ENCODE measurements around the gene OLFML1.

Gene OLFML1

GRCh38 chr11:7469351-7469865 lies 15.9 kb upstream of the OLFML1 start:
- no peak overlapping the region for H3K4me3 ChIP-seq (ENCODE audit: low read length)
- no peak for DNase-seq (ENCODE audit: low read depth, low spot score)

DNA sequence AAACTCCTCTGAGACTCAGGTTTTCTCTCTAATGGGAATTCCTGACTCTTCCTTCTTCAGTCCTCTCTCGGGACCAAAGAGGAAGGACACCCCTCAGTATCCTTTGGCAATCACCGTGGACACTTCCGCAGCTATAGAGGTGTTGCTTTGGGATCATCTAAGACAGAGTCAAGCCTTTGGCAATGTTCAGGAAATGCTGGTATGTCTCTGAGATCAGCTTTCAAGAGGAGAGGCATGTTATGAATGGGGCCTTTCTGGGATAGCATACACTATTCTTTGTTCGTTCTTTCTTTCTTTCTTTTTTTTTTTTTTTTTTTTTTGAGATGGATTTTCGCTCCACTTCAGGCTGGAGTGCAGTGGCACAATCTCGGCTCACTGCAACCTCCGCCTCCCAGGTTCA lies 14.2 kb upstream of the OLFML1 start:
- DNase-seq (ENCODE audit: low read depth, low spot score): no peak
- no peak overlapping the region for H3K4me3 ChIP-seq (ENCODE audit: low read length)

DNA sequence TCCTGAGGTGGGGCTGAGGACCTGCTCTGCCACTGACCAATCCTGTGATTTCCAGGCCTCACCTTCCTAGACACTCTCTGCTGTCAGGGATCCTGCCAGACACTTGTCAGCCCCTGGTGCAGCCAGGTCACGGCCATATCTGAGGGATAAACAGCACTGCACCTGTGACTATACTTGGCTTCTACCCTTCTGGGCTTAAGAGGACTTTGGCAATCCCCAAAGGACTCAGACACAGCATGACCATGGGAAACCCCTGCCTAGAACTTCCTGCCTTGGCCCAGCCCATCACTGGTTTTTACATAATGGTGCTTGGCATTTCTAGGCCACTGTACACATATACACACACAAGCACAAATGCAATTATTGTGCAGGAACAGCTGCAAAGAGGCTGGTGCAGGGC lies 11.6 kb upstream of the OLFML1 start:
- H3K4me3 ChIP-seq (ENCODE audit: low read length): no peak overlapping the region
- no peak for DNase-seq (ENCODE audit: low read depth, low spot score)

GRCh38 chr11:7480113-7480512 lies 5.2 kb upstream of the OLFML1 start:
- no peak for DNase-seq (ENCODE audit: low read depth, low spot score)
- H3K4me3 ChIP-seq (ENCODE audit: low read length): no peak overlapping the region

DNA sequence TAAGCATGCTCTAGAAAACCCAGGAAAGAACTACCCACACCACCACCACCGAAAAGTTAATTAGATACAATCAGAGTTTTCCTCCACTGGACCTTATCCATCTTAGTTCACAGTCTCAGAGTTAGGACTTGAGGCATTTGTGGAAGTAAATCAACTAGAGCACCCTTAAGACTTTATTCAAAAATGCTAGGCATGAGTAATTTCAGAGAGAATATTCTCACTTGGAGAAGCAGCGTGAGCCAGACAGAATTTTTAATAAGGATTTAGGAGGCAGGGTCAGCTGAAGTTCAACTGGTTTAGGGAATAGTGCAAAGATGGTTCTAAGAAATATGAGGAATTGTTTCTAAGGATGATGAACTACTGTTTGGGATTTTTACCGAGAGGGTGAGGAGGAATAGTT lies 1.2 kb upstream of the OLFML1 start:
- no peak for DNase-seq (ENCODE audit: low read depth, low spot score)
- no peak overlapping the region for H3K4me3 ChIP-seq (ENCODE audit: low read length)

DNA sequence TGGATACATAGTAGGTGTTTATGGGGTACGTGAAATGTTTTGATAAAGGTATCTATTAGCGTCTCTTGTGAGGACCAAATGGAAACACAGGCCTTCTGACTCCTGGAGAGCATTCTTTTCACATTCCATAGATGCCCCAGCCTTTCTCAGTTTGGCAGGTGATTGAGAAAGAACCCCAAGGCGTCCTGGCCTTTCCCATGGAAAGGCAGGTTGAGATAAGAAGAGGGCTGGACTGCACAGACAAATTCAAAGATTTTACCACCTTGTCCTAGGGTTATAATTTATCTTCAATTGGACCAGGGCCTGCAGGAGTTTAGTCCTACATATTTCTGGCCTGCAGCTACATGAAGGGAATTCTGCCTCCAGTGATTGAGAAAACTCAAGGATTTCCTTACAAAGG lies 661 bp upstream of the OLFML1 start:
- no peak overlapping the region for H3K4me3 ChIP-seq (ENCODE audit: low read length)
- no peak for DNase-seq (ENCODE audit: low read depth, low spot score)

DNA sequence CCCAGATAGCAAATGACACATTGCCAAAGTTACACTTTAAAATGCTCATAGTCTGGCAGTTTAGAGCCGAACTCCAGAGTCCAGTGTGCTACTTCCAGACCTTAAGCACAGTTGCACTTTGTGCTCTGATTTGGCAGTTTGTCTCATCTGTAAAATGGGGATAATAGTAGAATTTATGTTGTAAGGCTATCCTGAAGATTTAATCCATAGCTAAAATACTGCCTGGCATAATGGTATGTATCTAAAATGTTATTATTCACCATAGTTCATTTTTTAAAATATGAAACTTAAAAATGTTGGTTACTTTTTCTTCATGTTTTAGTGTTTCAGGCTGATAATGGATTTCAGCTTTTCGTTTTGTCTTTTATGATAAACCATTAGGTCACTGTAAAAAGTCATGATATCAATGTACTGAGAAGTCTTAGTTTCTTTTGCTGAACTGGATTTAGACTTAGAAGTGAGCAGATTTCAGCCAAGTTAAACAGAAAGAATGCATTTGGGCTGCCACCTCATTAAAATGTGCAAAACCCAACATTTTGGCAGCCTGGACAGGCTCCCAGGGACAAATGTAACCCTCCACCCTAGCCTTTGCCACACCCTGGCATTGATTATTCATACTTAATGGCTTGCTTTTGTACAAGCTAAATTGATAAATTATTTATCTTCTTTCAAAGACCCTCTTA lies 933 bp downstream of the OLFML1 start:
- H3K4me3 ChIP-seq (ENCODE audit: low read length): no peak overlapping the region
- DNase-seq (ENCODE audit: low read depth, low spot score): no peak

DNA sequence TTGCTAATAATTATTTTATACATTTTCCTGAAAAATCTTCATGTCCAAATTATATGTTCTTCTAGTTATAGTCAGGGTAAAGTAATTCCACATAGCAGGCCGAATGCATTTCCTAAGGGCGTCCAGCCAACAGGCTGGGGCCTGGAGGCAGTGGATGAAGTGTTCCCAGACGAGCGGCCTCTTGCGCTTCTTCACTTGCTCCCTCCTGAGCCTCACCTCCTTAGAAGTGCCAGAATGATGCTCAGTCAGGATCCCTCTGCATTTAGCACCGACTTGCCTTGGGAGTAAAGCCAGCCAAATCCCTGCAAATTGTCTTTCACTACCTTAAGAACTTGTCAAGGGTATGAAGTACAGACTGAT lies 1.5 kb downstream of the OLFML1 start:
- no peak for DNase-seq (ENCODE audit: low read depth, low spot score)
- H3K4me3 ChIP-seq (ENCODE audit: low read length): no peak overlapping the region

DNA sequence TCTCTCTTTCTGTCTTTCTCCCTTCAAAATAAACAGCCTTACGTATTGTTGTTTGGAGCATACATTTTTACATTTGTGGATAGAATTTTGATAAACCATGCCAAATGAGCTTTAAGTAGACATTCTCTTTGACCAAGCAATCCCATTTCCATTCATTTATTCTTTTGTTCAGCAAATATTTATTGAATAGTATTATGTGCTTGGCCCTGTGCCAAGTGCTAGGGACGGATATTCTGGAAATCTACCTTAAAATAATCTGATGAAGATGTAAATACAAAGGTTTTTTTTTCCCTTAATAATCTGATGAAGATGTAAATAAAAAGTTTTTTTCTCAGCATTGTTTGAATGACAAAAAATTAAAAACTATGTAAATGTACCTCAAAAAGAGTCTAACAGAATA lies 2.1 kb downstream of the OLFML1 start:
- H3K4me3 ChIP-seq (ENCODE audit: low read length): no peak overlapping the region
- no peak for DNase-seq (ENCODE audit: low read depth, low spot score)

DNA sequence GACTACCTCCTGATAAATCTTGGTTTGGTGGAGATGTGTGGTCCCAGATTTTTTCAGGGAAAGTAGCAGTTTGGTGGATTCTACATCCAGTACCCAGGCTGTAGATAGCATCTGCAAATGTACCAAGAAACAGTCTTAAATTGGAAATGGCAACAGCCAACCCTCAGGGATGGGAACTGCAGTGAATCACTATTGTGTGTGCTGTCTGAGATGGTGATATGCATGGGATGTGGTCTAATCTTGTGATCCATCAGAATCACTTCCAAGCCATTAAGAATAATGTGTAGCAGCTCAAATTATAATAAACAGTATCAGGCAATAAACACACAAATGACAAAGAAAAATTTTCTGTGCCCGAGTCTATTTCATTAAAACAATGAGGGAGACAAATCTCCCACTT lies 3.4 kb downstream of the OLFML1 start:
- no peak for DNase-seq (ENCODE audit: low read depth, low spot score)
- no peak overlapping the region for H3K4me3 ChIP-seq (ENCODE audit: low read length)

DNA sequence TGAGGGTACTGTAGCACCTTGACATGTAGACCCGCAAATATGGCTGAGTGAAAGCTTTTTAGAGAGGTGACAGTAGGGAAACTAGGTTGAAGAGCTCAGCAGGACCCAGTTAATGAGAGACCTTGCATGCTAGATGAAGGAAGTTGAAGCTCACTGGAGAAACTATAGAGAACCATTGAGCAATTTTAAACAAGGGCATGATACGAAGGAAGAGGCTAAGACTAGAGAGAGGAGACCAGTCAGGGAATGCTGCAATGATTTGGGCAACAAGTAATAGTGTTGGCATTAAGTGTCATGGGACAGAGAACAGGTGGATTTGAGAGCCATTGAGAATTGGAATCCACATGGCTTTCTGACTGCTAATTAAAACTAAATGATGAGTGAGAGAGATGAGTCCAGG lies 4.1 kb downstream of the OLFML1 start:
- no peak for DNase-seq (ENCODE audit: low read depth, low spot score)

GRCh38 chr11:7490054-7490453 lies 4.7 kb downstream of the OLFML1 start:
- no peak overlapping the region for H3K4me3 ChIP-seq (ENCODE audit: low read length)
- DNase-seq (ENCODE audit: low read depth, low spot score): no peak

More for the DNA sequence above, 4.1 kb downstream of the OLFML1 start:
- H3K4me3 ChIP-seq (ENCODE audit: low read length): no peak overlapping the region

- no peak overlapping the region for H3K4me3 ChIP-seq (ENCODE audit: low read length)
- DNase-seq (ENCODE audit: low read depth, low spot score): no peak
Observed at GRCh38 chr11:7490535-7490934, 5.2 kb downstream of the OLFML1 start.

DNA sequence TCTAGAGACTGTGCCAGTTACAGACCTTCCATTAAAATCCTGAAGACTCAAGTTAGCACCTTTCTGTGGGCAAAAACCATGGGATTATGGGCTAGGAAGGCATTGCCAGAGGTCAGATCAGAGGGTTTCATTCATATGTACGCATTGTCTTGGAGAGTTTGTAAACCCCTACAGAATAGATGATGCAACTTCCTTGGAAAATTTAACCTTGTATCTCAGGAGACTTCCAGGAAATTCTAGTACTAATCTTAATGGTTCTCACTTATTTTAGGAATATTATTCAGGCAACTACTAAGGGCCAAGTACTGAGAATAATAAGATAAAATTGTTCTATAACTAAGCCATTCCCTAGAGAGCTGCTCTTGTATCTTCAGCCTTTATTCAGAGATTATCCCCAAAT lies 6.9 kb downstream of the OLFML1 start:
- DNase-seq (ENCODE audit: low read depth, low spot score): no peak
- H3K4me3 ChIP-seq (ENCODE audit: low read length): no peak overlapping the region

DNA sequence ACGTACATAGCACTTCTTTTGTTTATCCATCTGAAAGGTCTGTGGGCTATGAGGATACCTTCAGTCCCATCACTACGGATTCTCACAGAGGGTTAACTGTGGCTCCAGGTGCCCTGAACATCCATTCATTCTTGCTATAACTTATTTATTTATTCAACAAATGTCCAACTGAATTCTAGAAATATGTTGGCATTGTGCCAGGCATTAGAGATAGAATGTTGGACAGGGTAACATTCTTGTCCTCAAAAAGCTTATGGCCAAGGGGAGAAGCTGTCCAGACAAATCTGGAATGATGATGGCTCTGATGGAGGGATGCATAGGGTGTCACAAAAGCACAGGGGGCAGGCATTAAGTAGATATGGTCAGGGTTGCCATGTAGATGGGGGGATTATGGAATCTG lies 8.4 kb downstream of the OLFML1 start:
- no peak for DNase-seq (ENCODE audit: low read depth, low spot score)
- no peak overlapping the region for H3K4me3 ChIP-seq (ENCODE audit: low read length)

GRCh38 chr11:7494086-7494745 lies 8.9 kb downstream of the OLFML1 start:
- DNase-seq (ENCODE audit: low read depth, low spot score): no peak
- H3K4me3 ChIP-seq (ENCODE audit: low read length): no peak overlapping the region

- no peak overlapping the region for H3K4me3 ChIP-seq (ENCODE audit: low read length)
- no peak for DNase-seq (ENCODE audit: low read depth, low spot score)
Observed at GRCh38 chr11:7495882-7496551, 10.7 kb downstream of the OLFML1 start.

- DNase-seq (ENCODE audit: low read depth, low spot score): no peak
- no peak overlapping the region for H3K4me3 ChIP-seq (ENCODE audit: low read length)
Observed at GRCh38 chr11:7498193-7498592, 12.9 kb downstream of the OLFML1 start.

- no peak for DNase-seq (ENCODE audit: low read depth, low spot score)
Observed at GRCh38 chr11:7499081-7499480, 13.8 kb downstream of the OLFML1 start.

GRCh38 chr11:7500251-7500650 lies 14.9 kb downstream of the OLFML1 start:
- H3K4me3 ChIP-seq (ENCODE audit: low read length): no peak overlapping the region
- DNase-seq (ENCODE audit: low read depth, low spot score): no peak

More at GRCh38 chr11:7499081-7499480, 13.8 kb downstream of the OLFML1 start:
- no peak overlapping the region for H3K4me3 ChIP-seq (ENCODE audit: low read length)

Measured in Jurkat, Clone E6-1 (cell line).